Mucosa of descending colon (tissue), 3 donors: ENCODE results near the gene IFI16. TPM values are rescaled to one million over a fixed set of nuclear protein-coding genes. Genes with fewer than 3 reads are reported as not detected.
A peak's percentile ranks its signal among the peaks of the same experiment; 100 is the strongest.
"Not testable (repeated sequence)": the region's sequence is repeated elsewhere in the genome, so short reads cannot be mapped to it uniquely, and the experiment has no call there.

ENCODE experiments used
- ATAC-seq: fragments of 200-7000 bp; cut with Tn5 transposase; one replicate; pipeline ENCODE4 v1.9.1; 2020; ENCODE audit warnings: mild to moderate bottlenecking, moderate library complexity
- DNase-seq, 3 donors: peaks; one replicate each; pipeline ENCODE4 v3.0.0-alpha.2; 2020
- H3K36me3 ChIP-seq: fragments of 200-600 bp; one replicate; pipeline ENCODE4 v1.8.0; 2021; ENCODE audit warnings: low read depth, mild to moderate bottlenecking
- H3K4me1 ChIP-seq: fragments of 200-600 bp; one replicate; pipeline ENCODE4 v1.8.0; 2021; ENCODE audit warnings: low read depth, mild to moderate bottlenecking
- H3K4me3 ChIP-seq: fragments of 200-600 bp; one replicate; pipeline ENCODE4 v1.8.0; 2021; ENCODE audit warnings: mild to moderate bottlenecking
- H3K9me3 ChIP-seq: fragments of 200-600 bp; one replicate; pipeline ENCODE4 v1.8.0; 2021; ENCODE audit warnings: mild to moderate bottlenecking
- intact Hi-C, 2 donors: fragments of 100-400 bp; cut with DNase I in 1 of 2; cut with micrococcal nuclease in 1 of 2; formaldehyde crosslinking; loops; one replicate each; pipeline versions ENCODE4 v1.11.0 to v1.11.1; 2022; cut with DNase I, micrococcal nuclease
- total RNA-seq, 3 donors: library from RNA; stranded (reverse); fragmentation: NEBNext Ultra II Directional in 2 of 3; extraction: Animal tissue kit (Norgen Biotek cat#: 25700) in 2 of 3; gene quantifications; one replicate each; pipeline versions ENCODE4 v1.2.1 to v1.2.4, GENCODE V29; 2021 to 2023
- TF ChIP-seq, protein P1 (sequence below): fragments of 200-600 bp; IDR thresholded peaks from one replicate; pipeline ENCODE4 v1.8.0; 2022; ENCODE audit warnings: antibody characterized with exemption, mild to moderate bottlenecking
- donor health status: DM: no; HTN: no; CAD: no; lungs with moderate emphysema.
- donor health status: DM: no; HTN: no; CAD: no.
- donor health status: DM: no; HTN: yes; CAD: no.

IFI16 gene
- total RNA-seq, 3 donors from 2014 or later: 14.4 to 37.9 (median 36.6) TPM

DNA sequence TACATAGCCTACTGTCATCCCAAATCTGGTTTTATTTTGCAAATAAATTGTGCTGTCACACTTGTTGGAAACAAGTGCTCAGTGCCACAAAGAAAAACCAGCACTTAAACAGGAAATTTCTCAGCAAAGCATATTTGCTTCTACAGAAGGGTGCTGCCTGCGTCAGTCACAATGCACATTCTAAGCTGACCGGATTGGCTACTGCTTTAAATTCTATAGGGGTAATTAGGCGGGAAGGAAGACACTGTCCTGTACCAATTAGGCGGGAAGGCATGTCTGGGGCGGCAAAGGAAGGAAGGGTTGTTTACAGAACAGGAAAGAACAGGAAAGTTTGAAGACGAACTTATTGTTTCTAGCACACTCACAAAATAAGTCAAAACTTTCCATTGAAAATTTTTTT, 2.8 kb downstream of the IFI16 start:
- peak; percentile 18 for ATAC-seq
- H3K36me3 ChIP-seq: no peaks in the 10 kb centered on the region
- no peaks in the 10 kb centered on the region for H3K9me3 ChIP-seq
- TF ChIP-seq, protein P1, sequence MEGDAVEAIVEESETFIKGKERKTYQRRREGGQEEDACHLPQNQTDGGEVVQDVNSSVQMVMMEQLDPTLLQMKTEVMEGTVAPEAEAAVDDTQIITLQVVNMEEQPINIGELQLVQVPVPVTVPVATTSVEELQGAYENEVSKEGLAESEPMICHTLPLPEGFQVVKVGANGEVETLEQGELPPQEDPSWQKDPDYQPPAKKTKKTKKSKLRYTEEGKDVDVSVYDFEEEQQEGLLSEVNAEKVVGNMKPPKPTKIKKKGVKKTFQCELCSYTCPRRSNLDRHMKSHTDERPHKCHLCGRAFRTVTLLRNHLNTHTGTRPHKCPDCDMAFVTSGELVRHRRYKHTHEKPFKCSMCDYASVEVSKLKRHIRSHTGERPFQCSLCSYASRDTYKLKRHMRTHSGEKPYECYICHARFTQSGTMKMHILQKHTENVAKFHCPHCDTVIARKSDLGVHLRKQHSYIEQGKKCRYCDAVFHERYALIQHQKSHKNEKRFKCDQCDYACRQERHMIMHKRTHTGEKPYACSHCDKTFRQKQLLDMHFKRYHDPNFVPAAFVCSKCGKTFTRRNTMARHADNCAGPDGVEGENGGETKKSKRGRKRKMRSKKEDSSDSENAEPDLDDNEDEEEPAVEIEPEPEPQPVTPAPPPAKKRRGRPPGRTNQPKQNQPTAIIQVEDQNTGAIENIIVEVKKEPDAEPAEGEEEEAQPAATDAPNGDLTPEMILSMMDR: no peak
- peak in 1 of 3 donors; percentile 31 for DNase-seq
- H3K4me1 ChIP-seq: peaks cover 6% of the 10 kb centered on the region
- no peak overlapping the region for H3K4me3 ChIP-seq
- intact Hi-C loops: no loop called here

DNA sequence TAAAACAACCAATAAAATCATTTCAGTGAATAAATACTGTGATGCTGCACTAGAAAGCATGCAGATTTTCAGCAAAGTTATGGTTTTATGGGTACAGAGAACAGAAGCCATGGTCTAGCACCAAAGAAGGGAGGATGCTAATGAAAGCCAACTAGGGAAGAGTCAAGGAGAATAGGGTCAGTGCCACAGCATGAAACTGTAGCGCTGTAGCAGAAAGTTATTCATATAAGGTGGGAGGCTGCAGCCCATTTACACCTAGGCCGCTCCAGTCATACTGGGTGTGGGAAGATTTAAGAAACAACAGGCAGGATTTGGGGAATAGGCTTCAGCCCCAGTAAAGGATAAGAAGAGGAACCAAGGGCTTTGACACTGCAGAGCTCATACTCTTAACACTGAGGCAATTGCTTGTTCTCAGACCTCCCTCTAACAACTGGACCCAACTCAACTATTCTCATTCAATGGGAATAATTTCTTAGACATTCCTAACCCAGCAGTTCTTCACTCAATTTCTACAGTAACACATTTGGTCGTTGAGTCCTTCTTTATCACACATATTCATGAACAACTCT, 4.4 kb downstream of the IFI16 start:
- Histone ChIP-seq H3K4me3 (no peak overlapping the region), H3K9me3 (no peaks in the 10 kb centered on the region), H3K4me1 (peaks cover 6% of the 10 kb centered on the region), H3K36me3 (no peaks in the 10 kb centered on the region)
- intact Hi-C loops: no loop called here
- TF ChIP-seq, protein P1: no peak
- no peak for ATAC-seq
- no peak for DNase-seq

DNA sequence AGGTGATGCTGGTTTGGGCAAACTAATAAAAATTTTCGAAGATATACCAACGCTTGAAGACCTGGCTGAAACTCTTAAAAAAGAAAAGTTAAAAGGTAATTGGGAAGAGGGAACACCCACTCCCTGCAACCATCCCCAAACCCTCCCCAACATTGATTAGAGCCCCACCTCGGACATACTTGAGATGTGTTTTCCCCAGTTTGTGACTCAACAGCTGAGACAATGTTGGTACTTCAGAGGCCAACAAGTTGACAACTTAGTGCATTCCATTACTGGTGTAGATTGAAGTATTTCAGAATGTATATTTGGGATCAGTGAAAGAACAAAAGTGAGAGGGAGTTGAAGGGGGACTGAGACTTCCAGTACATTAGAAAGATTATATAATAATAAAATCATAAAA, 5.1 kb downstream of the IFI16 start:
- no peak for ATAC-seq
- intact Hi-C loops: no loop called here
- Histone ChIP-seq H3K4me1 (no peaks in the 10 kb centered on the region), H3K36me3 (no peaks in the 10 kb centered on the region), H3K4me3 (no peak overlapping the region), H3K9me3 (no peaks in the 10 kb centered on the region)
- TF ChIP-seq, protein P1: no peak
- no peak for DNase-seq

DNA sequence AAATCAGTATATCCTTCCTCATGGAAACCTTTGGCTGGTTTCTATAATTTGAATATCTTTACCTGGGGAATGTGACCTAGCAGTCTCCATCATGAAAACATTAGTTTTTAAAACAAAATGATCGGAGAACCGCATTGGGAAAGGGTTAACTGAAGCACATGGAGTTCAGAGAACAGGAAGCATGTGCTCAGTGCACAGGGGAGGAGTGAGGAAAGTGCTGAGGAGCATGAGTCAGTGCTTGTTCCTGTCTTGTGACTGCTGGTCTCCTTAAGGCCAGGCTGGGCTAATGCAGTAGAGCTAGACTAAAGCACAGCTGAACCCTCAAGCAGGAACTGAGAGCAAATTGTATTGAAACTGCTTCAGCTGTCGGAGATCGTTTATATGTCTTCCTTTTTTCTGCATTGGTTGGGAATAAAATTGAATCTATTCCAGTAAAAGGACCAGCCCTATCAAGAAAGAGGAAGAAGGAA, 5.8 kb downstream of the IFI16 start:
- no peaks in the 10 kb centered on the region for H3K36me3 ChIP-seq
- H3K9me3 ChIP-seq: no peaks in the 10 kb centered on the region
- no peak overlapping the region for H3K4me3 ChIP-seq
- ATAC-seq (peak; percentile 97), DNase-seq (peak in 1 of 3 donors; percentile 70)
- intact Hi-C loops: no loop called here
- H3K4me1 ChIP-seq: no peaks in the 10 kb centered on the region
- TF ChIP-seq, protein P1: no peak

DNA sequence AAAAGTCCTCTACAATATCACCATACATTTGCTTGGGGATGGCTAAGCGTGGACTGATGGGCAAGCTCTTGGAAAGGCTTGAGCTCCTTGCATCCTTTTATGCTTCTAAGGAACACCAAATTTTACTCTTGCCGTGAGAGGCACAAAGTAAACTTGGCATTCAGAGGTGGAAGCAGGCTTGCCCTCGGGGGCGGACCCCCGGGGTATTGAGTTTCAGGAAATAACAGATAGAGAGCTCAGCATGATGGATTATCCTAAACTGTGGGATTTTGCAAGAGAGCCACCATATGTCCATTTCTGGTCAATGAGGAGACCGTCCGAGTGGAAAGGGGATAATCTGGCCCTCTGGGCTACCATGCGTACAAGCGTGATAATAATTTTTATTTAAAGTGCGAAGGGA, 14.0 kb downstream of the IFI16 start:
- ATAC-seq: no peak
- H3K9me3 ChIP-seq: no peaks in the 10 kb centered on the region
- no peaks in the 10 kb centered on the region for H3K36me3 ChIP-seq
- no peaks in the 10 kb centered on the region for H3K4me1 ChIP-seq
- no peak overlapping the region for H3K4me3 ChIP-seq
- TF ChIP-seq, protein P1: no peak
- intact Hi-C loops: no loop called here
- DNase-seq: no peak

DNA sequence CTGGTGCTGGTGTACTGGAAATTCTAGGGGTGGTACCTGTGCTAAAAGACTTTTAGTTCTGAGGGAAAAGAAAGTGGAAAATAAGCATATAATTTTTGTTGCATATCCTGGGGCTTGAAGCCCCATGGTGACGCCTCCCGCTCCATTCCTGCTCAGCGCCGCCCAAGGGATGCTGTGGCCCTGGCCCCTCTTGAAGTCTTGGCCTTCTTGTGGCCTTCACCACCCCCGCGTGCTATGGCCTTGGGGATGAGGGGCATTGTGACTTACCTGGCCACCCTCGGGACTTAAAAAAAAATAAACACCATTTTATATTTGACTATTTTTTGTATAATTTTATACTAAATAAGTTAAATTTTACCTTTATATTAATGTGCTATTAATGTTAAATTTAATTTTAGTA, 15.3 kb downstream of the IFI16 start:
- Histone ChIP-seq H3K4me1 (no peaks in the 10 kb centered on the region), H3K36me3 (no peaks in the 10 kb centered on the region), H3K4me3 (no peak overlapping the region), H3K9me3 (no peaks in the 10 kb centered on the region)
- DNase-seq: no peak
- TF ChIP-seq, protein P1: no peak
- ATAC-seq: no peak
- intact Hi-C loops: no loop called here

DNA sequence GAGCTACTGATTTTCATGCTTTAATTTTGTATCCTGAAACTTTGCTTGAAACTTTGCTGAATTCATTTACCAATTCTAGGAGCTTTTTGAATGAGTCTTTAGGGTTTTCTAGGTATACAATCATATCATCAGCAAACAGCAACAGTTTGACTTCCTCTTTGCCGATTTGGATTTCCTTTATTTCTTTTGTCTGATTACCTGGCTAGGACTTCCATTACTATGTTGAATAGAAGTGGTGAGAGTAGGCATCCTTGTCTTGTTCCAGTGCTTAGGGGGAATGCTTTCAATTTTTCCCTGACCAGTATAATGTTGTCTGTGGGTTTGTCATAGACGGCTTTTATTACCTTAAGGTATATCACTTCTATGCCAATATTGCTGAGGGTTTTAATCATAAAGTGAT, 17.1 kb downstream of the IFI16 start:
- H3K4me1 ChIP-seq, DNase-seq, H3K4me3 ChIP-seq, H3K9me3 ChIP-seq, H3K36me3 ChIP-seq, ATAC-seq, intact Hi-C loops: not testable (repeated sequence)
